ENCODE data around the gene EYA4.
"Not testable (repeated sequence)": the region's sequence is repeated elsewhere in the genome, so short reads cannot be mapped to it uniquely, and the experiment has no call there.

EYA4 gene

GRCh38 chr6:133542056-133542821 lies 301.1 kb downstream of the EYA4 start:
- DNase-seq: no peak

- no peak for DNase-seq
Observed at GRCh38 chr6:133544419-133544818, 303.3 kb downstream of the EYA4 start.

- no peak for DNase-seq
Observed at GRCh38 chr6:133546098-133546497, 304.9 kb downstream of the EYA4 start.

- DNase-seq: no peak
Observed at GRCh38 chr6:133547136-133547535, 306.0 kb downstream of the EYA4 start.

DNA sequence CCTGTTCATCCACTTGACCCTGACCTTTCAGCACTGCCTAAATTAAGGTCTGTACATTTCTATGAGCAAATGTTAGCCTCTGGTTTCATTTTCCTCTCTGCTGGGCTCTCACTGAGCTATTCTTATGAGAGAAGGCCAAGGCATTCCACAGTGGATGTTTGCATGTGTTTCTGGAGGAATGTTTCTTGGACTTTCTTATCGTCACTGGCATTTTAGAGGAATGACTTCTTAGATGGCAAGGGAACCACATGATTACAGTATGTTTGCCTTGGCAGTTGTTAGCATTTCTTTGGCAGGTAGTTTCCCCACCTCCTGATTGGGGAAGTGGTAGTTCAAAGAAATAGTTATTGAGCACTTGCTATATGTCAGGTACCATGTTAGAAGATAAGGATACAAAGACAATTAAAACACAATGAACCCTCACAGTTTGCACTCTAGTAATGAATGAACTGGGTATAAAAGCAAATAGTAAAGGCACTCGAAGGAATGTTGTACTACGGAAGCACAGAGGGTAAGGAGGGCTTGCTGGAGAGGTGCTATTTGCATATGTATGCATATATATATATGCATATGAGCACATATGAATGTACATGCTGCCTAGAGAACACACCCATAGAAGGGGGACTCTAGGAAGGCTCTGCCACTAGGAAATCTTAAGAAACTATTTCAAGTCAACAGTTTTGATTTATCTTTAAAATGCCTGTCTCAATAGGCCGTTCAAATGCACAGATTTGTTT lies 307.4 kb downstream of the EYA4 start:
- DNase-seq: no peak

GRCh38 chr6:133549371-133549801 lies 308.2 kb downstream of the EYA4 start:
- no peak for DNase-seq

DNA sequence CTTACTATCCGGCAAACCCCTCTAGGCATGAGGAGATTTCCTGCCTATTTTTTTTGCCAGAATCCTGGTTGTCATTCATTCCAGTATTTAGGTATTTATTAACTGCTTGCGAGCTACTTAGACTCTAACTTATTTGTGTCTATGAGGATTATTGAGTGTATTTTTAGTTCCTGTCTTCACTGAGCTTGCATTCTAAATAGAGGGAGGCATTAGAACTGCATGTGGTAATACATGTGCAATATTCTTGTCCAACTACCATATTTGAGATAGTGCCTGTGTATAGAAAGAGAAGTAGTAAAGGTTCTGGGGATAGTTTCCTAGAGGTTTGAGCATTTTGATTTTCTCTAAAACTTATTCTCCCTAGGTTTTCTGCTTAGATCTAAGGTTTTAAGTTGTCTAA lies 308.9 kb downstream of the EYA4 start:
- DNase-seq: no peak

- DNase-seq: no peak
Observed at GRCh38 chr6:133551436-133551835, 310.3 kb downstream of the EYA4 start.

DNA sequence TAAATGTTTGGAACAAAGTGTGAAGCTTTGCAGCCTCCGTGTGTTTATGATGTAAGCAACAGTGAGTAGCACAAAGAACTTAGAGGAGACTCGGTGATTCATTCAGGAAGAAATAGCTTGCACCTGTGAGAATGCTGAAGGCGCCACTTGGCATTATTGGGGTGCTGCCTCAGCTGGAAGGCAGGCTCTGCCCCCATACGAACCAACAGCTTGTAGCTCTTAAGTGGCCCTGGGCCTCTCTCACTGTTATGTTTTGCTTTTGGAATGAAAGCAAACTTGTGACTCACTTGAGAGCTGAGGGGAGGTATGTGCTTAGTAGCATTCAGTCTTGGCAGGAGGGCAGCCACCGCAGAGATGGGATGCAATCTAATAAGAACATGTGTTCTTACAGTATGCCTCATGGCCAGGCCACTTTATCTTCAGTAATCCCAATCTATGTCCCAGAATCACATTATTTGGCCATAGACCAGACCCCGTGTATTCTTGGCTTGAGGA lies 310.7 kb downstream of the EYA4 start:
- DNase-seq: no peak

DNA sequence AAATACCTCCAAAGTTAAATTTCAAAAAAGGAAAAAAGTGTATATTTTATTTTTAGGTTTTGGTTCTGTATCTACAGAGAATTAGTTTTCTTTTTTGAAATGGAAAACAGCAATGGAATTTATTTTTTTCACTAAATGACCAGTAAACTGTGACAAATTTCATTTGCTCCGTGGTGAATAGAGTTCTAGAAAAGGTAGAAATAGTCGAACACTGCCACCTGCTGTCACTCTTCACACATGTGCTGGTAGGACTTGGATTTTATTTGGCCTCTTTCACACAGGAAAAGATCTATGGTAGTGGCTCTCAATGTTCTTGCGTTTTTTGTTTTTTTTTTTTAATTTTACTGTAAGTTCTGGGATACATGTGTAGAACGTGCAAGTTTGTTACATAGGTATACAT lies 312.5 kb downstream of the EYA4 start:
- no peak for DNase-seq

GRCh38 chr6:133554121-133554520 lies 313.0 kb downstream of the EYA4 start:
- not testable (repeated sequence) for DNase-seq

DNA sequence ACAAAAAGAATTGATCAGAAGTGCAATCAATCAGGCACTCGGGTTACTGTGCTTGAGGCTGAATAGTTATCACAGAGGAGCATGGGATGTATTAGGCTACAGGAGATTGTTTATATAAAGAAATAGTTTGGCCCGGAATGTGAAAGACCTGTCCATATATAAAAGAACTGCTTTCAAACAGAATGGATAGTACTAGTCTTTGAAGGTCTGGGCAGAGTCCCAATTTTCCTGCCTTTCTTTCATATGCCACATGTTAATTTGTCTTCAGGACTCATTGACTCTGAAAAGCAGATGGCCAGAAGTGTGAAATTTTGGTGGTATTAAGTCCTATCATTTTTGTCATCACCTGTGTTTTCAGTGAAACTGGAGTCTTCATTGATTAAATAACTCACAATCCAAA lies 314.5 kb downstream of the EYA4 start:
- no peak for DNase-seq

DNA sequence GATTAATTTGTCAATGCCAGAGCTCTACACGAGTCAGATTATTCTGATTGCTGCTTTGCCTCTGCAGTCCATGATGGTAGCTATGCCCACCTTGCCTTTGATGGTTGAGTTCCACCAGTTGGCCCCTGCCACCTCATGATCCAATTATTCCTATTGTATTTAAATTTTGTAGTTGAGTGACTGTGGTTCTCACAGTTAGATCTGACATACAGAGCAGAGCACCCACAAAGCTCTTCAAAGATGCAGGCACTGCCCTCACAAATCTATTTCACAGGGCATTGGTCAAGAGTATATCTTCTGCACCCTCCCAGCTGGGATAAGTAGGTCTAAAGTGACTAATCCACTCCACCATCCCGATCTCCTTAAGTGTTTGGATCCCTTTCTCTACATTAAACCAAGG lies 318.8 kb downstream of the EYA4 start:
- no peak for DNase-seq

- DNase-seq: no peak
Observed at GRCh38 chr6:133567636-133568035, 326.5 kb downstream of the EYA4 start.

DNA sequence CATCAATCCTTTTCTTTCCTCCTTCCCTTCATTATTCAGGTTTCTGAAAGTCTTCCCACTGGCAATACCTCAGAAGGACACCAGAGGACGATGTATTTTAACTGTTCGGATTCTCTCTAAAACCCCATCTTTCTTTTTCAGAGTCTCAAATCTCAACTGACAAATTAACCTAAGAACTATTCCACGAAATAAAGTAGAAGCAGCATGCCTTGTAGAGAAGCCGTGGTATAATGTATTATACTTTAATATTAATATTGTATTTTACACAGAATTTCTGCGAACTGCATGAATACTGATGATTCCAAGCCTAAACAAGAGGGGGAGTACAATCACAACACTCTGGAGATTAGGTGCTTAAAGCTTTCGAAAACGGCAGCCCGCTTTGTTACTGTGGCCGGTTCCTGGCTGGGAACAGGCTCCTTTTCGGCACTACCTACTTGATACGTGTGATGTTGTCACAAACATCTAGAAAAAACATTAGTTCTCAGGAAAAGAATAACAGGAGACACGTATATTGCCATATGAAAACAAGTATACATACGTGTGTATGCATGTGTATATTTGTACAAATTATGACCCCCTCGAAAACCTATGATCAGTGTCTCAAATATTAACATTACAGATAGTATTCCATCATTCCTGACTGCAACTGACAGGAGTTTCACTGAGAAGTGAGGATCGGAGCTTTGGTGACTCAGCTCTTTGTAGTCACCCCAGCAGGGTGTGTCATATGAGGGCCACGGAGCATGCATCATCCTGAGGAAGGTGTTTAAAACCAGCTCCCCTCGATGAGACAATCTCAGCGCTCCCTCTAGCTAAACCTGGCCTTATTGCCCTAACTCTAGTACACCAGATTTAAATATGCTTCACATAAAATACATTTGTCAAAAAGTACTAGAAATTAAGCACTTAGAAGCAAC lies 328.1 kb downstream of the EYA4 start:
- no peak for DNase-seq

GRCh38 chr6:133571681-133572080 lies 330.5 kb downstream of the EYA4 start:
- DNase-seq: no peak

DNA sequence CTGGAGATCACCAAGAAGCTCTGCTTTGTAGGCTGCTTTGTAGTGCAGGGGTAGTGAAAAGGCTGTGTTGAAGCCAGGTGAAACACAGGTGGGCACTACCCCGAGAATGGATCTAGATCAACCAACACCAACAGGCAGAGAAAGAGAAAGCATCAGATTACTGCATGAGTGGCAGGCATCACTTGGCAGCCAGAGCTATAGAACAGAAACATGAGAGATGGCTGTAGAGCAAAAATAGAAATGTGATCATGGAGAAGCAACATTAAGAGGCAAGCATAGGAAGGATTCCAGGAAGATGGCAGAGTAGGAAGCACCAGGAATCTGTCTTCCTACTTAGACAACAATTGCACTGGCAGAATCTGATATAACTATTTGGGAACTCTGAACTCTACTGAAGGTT lies 336.7 kb downstream of the EYA4 start:
- DNase-seq: no peak

Measured in NCI-H510A (cell line).